ENCODE data around the gene TMPO. TPM values are rescaled to one million over a fixed set of nuclear protein-coding genes. Genes with fewer than 3 reads are reported as not detected.

The TMPO gene
- total and polyA plus RNA-seq, 2 donors from 2014 or later, result 13.9 to 55.5 TPM

- H3K9ac ChIP-seq (ENCODE audit: low read length in 3 of 3), result no peak overlapping the region
- intact Hi-C loops (cut with DNase I), result loop anchor here (10.0 kb wide), 1 partner anchor 54 kb away; the partner anchor contains the start of genes APAF1 and IKBIP
- H3K36me3 ChIP-seq (ENCODE audit: control insufficient read depth in 2 of 3, insufficient read depth in 3 of 3, low read length in 3 of 3), result peaks cover 0 to 9% (median 0%) of the 10 kb centered on the region in 3 donors
- TF ChIP-seq, protein P1, sequence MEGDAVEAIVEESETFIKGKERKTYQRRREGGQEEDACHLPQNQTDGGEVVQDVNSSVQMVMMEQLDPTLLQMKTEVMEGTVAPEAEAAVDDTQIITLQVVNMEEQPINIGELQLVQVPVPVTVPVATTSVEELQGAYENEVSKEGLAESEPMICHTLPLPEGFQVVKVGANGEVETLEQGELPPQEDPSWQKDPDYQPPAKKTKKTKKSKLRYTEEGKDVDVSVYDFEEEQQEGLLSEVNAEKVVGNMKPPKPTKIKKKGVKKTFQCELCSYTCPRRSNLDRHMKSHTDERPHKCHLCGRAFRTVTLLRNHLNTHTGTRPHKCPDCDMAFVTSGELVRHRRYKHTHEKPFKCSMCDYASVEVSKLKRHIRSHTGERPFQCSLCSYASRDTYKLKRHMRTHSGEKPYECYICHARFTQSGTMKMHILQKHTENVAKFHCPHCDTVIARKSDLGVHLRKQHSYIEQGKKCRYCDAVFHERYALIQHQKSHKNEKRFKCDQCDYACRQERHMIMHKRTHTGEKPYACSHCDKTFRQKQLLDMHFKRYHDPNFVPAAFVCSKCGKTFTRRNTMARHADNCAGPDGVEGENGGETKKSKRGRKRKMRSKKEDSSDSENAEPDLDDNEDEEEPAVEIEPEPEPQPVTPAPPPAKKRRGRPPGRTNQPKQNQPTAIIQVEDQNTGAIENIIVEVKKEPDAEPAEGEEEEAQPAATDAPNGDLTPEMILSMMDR (IDR thresholded peaks at IDR 0.05; ENCODE audit: borderline replicate concordance, extremely low read depth, insufficient read depth), result no peak
- FAIRE-seq, result no peak
- no peaks in the 10 kb centered on the region for H3K27me3 ChIP-seq (ENCODE audit: control insufficient read depth, insufficient read depth, low read length)
- no peaks in the 10 kb centered on the region for H3K9me3 ChIP-seq (ENCODE audit: control insufficient read depth in 2 of 3, insufficient read depth in 1 of 3, low read length in 3 of 3)
- H3K4me1 ChIP-seq (ENCODE audit: control insufficient read depth in 2 of 3, insufficient read depth in 2 of 3, low read depth in 1 of 3, low read length in 3 of 3), result peaks cover 0 to 4% (median 3%) of the 10 kb centered on the region in 3 donors
- DNase-seq, result peak in 3 of 5 donors; percentile 16 to 55 (median 18)
- no peak overlapping the region for H3K27ac ChIP-seq (ENCODE audit: low read depth in 2 of 2, low read length in 2 of 2)
- no peak overlapping the region for H3K4me3 ChIP-seq (ENCODE audit: low read length in 3 of 3)
Measured at GRCh38 chr12:98591209-98591608, 75.8 kb downstream of the TMPO start.

DNA sequence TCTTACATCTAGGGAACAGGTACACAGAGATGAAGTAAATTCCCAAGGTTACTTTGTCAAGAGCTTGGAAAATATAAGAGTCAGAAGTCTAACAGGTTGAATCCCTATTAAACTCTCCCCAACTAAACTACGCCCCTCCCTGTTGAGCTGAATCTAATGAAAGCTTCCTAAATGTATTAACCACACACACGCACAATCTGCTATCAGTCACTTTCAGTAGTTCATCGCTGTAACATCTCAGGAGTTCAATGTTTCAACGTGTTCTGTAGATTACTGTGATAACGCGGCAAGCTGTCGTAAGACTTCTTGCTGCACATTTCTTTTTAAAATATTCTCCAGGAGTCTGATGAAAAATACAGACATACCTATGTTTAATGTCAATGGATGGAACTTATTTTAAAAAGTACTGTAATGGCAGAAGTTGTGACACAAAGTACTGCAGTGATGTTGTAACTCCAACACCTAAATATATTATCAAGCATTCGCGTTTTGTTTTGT lies 77.5 kb downstream of the TMPO start:
- Histone ChIP-seq H3K9me3 (ENCODE audit: control insufficient read depth in 2 of 3, insufficient read depth in 1 of 3, low read length in 3 of 3) (no peaks in the 10 kb centered on the region), H3K4me1 (ENCODE audit: control insufficient read depth in 2 of 3, insufficient read depth in 2 of 3, low read depth in 1 of 3, low read length in 3 of 3) (peaks cover 0 to 4% (median 3%) of the 10 kb centered on the region in 3 donors), H3K9ac (ENCODE audit: low read length in 3 of 3) (peak overlapping the region; percentile 50 to 74 (median 59)), H3K36me3 (ENCODE audit: control insufficient read depth in 2 of 3, insufficient read depth in 3 of 3, low read length in 3 of 3) (peaks cover 0 to 14% (median 2%) of the 10 kb centered on the region in 3 donors), H3K27me3 (ENCODE audit: control insufficient read depth, insufficient read depth, low read length) (no peaks in the 10 kb centered on the region), H3K4me3 (ENCODE audit: low read length in 3 of 3) (peak overlapping the region; percentile 73 to 96 (median 76)), H3K27ac (ENCODE audit: low read depth in 2 of 2, low read length in 2 of 2) (peak overlapping the region; percentile 80 to 83)
- FAIRE-seq (no peak), DNase-seq (no peak)
- TF ChIP-seq, protein P1 (IDR thresholded peaks at IDR 0.05; ENCODE audit: borderline replicate concordance, extremely low read depth, insufficient read depth), result no peak
- intact Hi-C loops (cut with DNase I), result loop anchor here (10.0 kb wide), 1 partner anchor 52 kb away; the partner anchor contains the start of genes APAF1 and IKBIP

- Histone ChIP-seq H3K9ac (ENCODE audit: low read length in 3 of 3) (peak within 1 kb of the TSS; percentile 93 to 97 (median 94)), H3K27me3 (ENCODE audit: control insufficient read depth, insufficient read depth, low read length) (no peaks in the 10 kb centered on the region), H3K9me3 (ENCODE audit: control insufficient read depth in 2 of 3, insufficient read depth in 1 of 3, low read length in 3 of 3) (no peaks in the 10 kb centered on the region), H3K4me3 (ENCODE audit: low read length in 3 of 3) (peak within 1 kb of the TSS; percentile 87 to 96 (median 92)), H3K36me3 (ENCODE audit: control insufficient read depth in 2 of 3, insufficient read depth in 3 of 3, low read length in 3 of 3) (peaks cover 0 to 21% (median 7%) of the 10 kb centered on the region in 3 donors), H3K4me1 (ENCODE audit: control insufficient read depth in 2 of 3, insufficient read depth in 2 of 3, low read depth in 1 of 3, low read length in 3 of 3) (peaks cover 0 to 4% (median 3%) of the 10 kb centered on the region in 3 donors), H3K27ac (ENCODE audit: low read depth in 2 of 2, low read length in 2 of 2) (peak within 1 kb of the TSS; percentile 97 to 98)
- FAIRE-seq (peak; percentile 80), DNase-seq (peak; percentile 97 to 99 (median 99))
- TF ChIP-seq, protein P1 (IDR thresholded peaks at IDR 0.05; ENCODE audit: borderline replicate concordance, extremely low read depth, insufficient read depth), result no peak
- intact Hi-C loops (cut with DNase I), result loop anchor here (10.0 kb wide), 1 partner anchor 51 kb away; the partner anchor contains the start of genes APAF1 and IKBIP
Measured at GRCh38 chr12:98593351-98594049, 78.1 kb downstream of the TMPO start, which contains the start of gene SLC25A3. Gene SLC25A3 (plus strand): TSS chr12:98593686. CDS start chr12:98593979, 293 bp downstream.
